Renal pelvis (tissue), 4 donors: ENCODE results near the gene MIF4GD. TPM values are rescaled to one million over a fixed set of nuclear protein-coding genes. Genes with fewer than 3 reads are reported as not detected.
"Not testable (repeated sequence)": the region's sequence is repeated elsewhere in the genome, so short reads cannot be mapped to it uniquely, and the experiment has no call there.

Source experiments
- DNase-seq: peaks from one replicate; pipeline ENCODE4 v3.0.0-alpha.2; 2013
- polyA plus RNA-seq, 3 donors: library from polyadenylated mRNA; unstranded; fragments of 120-200 nt; gene quantifications; one replicate each; pipeline ENCODE4 v1.2.1, GENCODE V29; 2013; ENCODE audit not compliant: insufficient read length in 3 of 3

MIF4GD gene
- polyA plus RNA-seq, 3 donors = 21.8 to 22.8 (median 22.3) TPM

DNA sequence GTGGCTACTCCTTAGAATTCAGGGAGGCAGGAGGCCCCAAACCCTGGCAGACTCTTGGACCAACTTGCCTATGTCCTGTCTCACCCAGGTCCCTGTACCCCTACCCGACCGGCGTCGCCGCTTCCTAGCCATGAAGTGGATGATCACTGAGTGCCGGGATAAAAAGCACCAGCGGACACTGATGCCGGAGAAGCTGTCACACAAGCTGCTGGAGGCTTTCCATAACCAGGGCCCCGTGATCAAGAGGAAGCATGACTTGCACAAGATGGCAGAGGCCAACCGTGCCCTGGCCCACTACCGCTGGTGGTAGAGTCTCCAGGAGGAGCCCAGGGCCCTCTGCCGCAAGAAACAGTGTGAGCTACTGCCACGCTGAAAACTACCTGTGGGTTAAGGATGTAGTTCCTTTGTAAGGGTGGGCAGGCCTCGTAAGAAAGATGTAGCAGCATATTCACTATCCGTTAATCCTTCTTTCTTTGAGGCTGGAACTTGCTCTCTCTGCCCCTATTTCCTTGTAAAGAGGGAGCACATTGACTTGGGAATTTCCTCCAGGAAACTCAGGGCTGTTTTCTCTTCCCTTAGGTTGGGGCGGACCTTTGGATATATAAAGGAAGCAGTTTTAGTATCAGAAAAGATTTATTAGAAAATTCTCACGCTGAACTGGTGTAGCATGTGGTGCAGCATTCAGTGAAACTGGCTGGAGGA, 5.3 kb downstream of the MIF4GD start:
- no peak for DNase-seq

DNA sequence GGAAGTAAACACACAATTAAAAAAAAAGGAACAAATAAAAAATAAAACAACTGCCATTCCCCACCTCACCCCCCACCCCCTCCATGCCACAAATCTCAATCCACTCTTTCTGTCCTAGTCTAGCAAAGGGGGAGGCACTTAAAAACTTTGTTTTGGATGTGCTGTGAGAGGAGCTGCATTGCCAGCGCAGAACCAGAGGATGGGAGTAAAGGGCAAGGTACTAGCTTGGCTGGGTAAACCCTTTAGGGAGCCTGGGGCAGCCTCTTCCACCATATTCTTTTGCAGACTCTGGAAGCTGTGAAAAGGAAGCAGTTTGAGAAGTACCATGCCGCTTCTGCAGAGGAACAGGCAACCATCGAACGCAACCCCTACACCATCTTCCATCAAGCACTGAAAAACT, 8.0 kb downstream of the MIF4GD start:
- DNase-seq = no peak

DNA sequence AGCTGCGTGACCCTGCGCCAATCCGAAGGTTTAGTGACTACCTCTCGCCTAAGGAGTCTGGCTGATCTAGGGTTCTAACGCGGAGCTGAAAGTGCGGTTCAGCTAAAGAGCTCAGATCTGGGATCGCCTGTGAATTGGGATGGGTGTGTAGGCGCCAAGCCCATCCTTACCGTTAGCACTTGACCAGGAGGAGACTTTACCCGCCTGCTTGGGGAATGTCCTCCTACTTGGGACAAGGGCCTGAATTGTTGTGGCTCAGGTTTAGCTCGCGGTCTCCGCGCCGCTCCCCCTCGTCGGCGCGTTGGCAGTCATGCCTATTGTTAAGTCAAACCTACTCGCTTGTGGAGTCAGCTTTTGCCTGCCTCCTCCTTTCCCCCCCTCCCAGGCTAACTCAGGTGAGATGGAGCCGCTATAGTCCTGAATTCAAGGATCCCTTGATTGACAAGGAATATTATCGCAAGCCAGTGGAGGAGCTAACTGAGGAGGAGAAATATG, 8.9 kb downstream of the MIF4GD start:
- no peak for DNase-seq

DNA sequence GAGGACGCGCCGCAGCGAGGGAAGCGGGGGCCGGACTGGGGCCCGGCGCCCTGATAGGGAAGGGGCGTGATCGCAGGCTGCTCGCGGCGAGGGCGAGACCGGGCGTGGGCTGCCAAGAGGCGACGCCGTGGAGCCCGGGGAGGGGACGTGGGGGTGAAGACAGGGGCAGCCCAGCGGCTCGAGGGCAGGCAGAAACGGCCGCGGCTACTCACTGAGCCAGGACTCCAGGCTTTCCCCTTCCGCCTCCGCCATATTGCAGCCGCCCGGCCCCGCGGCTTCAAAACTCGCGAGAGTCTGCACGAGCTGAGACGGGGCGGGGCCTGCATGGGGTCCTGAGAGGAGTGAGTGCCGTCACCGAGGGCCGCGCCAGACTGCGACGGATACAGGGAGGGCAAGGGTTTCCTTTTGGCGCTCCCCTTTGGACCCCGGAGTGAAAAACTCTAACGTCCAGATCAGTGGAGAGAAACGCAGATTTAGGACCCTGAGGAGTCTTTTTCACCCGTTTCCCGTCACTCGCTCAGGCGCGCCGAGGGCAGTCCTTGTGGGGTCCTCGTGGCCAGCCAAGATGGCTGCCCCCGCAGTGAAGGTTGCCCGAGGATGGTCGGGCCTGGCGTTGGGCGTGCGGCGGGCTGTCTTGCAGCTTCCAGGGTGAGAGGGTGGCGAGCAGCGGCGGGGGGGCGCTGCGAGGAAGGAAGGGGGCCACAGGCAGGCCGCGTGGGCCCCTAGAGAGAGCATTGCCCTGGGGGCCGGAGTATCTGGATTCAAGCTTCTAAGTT, 9.5 kb downstream of the MIF4GD start, which contains the start of the genes GGA3 and MRPS7:
Gene GGA3 (minus strand): TSS at position 271 of the 776 bp plus-strand sequence. CDS start 19 bp downstream, at position 252.
Gene MRPS7 (plus strand): TSS at position 544 of the 776 bp plus-strand sequence. CDS start 22 bp downstream, at position 566.
- DNase-seq = peak; percentile 96

DNA sequence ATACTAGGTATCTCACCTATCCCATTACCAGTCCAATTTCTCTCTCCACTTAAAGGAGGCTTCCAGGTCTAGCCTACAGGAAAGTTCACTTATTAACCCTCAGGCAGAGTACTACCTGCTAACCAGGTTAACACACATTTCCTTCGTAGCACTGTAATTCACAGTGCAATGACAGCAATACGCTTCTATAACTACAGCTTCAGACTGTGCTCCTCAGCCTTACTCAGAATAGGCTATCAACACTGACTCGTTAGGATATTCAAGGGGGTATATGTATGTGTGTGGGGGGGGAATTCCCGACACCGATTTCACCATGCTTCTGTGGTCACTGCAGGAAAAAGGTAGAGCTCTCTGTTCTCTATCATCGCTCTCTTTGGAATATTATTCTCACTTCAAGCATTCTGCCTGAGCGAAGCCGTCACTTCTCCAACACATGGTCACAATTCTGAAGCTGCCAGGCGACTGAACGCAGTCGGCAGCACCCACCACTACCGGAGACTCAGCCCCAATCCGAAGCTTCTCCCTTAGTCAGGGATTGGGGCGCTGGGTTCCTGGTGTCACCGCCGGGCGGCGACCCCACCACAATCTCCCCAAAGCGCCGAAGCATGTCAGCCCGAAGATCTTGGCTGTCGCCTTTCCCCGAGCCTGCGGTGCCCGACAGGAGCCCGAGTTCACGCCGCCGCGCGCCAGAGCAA, 10.2 kb downstream of the MIF4GD start:
- DNase-seq = no peak

DNA sequence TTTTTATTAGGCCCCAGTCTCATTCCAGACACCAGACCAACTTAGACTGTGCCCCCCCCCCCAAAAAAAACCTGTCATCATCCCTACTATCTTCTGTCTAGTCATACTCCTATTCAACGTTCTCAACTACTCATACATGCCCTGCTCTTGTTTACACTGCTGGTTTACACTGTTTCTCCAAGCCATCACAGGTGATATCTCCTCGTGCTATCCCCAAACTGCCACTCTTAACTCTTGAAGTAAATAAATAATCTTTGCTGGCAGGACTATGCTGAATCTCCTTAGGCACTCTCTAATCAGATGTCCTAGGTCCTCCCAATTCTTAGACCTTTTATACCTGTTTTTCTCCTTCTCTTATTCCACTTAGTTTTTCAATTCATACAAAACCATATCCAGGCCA, 13.8 kb downstream of the MIF4GD start:
- DNase-seq = not testable (repeated sequence)

DNA sequence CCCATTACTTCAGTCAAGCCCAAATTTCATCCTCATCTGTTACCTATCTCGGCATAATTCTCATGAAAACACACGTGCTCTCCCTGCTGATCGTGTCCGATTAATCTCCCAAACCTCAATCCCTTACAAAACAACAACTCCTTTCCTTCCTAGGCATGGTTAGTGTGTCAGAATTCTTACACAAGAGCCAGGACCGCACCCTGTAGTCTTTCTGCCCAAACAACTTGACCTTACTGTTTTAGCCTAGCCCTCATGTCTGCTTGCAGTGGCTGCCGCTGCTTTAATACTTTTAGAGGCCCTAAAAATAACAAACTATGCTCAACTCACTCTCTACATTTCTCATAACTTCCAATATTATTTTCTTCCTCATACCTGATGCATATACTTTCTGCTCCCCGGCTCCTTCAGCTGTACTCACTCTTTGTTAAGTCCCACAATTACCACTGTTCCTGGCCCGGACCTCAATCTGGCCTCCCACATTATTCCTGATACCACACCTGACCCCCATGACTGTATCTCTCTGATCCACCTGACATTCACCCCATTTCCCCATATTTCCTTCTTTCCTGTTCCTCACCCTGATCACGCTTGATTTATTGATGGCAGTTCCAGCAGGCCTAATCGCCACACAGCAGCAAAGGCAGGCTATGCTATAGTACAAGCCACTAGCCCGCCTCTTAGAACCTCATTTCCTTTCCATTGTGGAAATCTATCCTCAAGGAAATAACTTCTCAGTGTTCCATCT, 14.9 kb downstream of the MIF4GD start:
- not testable (repeated sequence) for DNase-seq

DNA sequence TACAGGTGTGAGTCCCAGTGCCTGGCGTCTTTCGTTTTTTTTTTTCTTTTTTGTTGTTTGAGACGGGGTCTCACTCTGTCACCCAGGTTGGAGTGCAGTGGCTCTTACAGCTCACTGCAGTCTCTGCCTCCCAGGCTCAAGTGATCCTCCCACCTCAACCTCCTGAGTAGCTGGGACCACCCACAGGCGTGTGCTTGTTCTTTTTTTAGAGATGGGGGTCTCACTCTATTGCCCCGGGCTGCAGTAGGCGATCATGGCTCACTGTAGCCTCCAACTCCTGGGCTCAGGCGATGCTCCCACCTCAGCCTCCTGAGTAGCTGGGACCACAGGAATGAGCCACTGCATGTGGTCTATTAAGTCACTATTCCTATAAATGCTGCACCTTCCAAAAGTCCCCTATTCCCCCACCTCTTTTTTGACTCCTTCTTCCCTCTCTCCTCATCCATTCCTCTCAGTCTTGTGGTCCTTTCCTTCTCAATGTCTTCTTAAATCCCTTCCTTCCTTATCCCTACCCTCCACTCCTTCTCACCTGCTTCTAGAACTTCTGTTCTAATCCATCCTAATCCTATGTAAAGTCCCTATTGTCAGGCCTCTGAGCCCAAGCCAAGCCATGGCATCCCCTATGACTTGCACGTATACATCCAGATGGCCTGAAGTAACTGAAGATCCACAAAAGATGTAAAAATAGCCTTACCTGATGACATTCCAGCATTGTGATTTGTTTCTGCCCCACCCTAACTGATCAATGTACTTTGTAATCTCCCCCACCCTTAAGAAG, 18.8 kb downstream of the MIF4GD start:
- no peak for DNase-seq

DNA sequence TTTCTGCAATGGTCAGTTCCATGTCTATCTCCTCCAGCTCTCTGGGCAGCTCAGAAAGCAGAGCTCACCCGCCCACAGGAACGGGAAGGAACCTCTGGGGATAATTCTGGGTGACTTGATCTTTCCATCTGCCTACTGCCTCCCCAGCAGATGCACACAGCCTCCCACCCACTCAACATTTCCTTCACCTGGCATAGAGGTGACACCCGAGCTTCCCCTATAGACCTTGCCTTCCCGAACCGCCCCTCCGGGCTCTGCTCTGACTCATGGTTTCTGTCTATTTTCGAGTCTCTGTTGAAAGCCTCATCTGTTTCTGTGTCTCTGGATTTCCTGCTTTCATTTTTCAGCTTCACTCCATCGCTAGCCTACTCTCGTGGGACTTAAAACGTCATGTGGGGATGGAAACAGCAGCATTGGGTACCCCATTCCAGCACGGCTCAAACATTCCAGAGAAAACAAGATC, 21.0 kb downstream of the MIF4GD start:
- no peak for DNase-seq

DNA sequence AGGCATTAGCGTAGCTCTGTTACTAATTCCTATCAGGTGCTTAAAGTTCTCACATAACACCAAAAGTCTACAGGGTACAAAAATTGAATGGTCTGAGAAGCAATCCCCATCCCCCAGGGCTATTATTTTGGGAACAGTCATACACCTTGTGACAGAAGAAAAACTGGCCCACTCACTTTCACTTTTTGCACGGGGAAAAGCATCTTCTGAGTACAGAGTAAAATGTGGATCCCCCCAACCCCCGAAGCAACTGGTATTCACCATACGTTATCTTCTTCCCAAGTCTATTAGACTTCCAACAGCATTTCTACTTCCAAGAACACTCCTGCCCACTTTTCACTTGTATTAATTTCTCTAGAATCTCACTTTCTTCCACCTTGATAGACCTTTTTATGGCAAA, 21.5 kb downstream of the MIF4GD start:
- DNase-seq = no peak

DNA sequence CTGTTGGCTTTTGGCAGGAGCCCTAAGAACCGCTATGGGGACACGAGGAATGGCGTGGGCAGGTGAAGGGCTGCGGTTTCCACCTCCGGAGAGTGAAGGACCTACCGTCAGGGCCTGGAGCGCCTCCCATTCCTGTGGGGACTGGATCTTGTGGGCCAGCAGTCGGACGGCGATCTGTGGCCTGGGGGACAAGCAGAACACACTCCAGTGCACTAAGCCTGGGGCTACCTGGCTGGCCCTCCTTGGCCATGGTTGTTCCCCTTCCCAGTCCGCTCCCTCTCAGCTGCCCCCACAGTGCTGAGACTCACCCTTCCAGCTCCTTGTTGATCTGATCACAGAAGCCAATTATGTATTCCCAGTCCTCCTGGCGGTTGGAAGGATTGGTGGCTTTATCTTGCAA, 24.6 kb downstream of the MIF4GD start:
- no peak for DNase-seq

DNA sequence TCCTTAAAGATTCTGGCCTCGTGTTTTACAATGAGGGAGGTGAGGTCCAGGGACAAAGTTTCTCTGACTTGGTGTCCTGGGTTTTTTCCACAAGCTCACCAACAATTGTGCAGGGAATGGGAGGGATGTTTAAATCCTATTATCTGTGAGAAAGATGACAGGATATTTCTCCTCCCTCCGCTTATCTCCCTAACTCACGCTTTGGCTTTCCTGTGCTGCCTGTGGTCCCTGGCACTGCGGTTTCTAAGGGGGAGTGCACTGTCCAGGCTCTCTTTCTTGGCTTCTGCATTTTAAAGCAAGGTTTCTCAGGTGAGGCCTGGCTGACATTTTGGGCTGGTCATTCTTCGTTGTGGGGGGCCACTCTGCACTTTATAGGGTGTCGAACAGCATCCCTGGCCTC, 26.0 kb downstream of the MIF4GD start:
- no peak for DNase-seq

DNA sequence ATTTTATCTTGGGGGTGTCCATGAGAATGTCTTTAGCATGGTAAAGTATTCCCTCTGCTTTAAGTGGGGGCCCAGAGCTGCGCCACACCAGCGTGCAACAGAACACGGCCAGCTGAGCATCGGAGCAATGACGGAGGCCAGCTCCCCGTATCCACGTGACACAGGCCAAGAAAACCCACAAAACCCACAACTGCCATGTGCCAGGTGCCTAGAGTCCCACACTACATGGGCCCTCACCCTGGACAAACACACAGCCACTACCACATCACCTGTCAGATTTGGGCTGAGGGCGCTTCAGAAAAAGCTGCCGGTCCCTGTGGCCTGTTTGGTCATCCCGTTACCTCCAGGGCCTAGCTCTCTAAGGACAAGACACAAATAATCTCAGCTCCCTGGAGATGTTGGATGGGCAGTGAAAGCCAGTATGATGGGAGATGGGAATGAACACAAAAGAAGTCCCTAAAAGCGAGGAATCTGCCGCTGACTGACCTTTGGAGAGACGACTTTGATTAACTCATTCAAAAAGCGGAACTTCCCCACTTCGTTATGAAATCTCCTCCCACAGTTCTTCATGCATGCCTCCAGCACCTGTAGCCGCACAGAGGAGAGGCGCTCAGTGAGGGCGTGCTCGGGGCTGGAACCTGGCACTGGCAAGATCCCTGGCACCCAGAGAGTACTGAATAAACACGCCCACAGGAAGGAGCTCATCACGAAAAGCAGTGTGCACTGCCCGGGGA, 26.7 kb downstream of the MIF4GD start:
- DNase-seq = no peak

DNA sequence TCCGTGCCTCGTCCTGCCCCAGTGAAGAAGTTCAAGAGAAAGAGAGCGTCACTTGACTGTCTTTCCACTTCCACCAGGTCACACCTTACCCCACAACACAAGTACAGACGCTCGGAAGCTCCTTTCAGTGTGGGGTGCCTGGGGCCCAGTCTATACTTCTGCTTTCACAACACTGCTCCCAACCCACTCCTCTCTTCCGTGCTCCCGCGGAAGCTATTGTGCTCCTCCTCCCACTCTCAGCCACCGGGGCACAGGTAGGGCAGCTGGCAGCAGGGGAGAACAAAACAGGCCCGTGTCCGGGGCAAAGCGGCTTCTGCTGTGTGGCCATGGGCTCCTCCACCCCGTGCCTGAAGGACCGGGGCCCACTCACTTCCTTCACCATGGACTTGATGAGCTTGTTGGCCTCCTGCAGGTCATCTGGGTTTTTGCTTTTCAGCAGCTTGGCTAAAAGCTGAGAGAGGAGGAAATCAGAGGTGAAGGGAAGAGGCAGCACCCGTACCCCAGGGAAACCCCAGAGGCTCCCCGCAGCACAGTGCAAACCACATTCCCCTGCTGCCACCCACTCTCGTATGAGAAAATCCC, 28.5 kb downstream of the MIF4GD start:
- DNase-seq = no peak

DNA sequence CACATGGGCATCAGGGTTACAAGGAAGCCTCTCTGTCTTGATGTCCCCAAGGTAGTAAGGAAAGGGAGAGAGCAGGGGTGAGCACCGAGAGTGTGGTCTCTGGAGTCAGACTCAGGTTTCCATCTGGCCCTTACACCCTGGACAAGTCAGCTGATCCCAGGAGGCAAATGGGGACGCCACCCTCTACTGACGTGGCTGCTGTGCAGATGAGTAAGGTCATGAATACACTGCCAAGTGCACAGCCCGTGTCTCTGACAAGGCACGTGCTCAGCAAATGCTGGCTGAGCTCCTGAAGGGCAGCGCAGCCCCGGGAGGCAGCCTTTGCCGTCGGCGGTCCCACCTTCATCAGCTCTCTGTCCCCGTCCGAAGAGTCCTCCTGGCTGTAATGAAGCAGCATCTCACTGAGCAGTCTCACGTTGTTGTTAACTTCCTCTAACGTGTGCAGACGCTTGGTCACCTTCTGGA, 29.0 kb downstream of the MIF4GD start:
- no peak for DNase-seq

DNA sequence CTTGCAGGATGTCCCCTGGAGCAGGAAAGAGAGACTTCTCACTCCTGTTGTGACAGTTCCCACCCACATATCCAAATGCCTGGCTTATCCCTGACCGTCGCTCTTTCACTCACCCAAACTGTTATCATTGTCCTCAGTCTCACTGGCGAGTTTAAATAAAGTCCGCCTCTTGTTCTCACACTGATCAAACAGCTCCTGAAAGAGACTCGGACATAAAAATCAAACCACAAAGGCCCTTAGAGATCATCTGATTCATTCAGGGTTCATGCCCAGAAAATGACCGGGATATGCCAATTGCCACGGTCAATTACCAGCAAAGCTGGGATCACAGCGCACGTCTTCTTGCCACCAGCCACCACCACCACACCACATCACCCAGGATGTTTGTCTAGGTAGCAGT, 29.5 kb downstream of the MIF4GD start:
- no peak for DNase-seq

DNA sequence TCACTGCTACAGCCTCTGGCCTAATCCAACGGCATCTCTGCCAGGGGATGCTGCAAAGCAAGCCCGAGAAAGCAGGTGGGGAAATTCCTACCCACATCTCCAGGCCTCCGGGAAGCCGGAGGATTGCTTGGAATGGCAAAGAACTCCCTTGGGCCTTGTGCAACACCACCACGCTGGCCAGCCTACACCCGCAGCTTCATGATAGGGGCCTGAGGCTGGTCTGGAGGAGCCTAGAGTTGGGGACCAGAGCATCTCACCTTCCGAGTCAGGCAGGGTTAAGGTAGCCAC, 29.9 kb downstream of the MIF4GD start:
- no peak for DNase-seq

DNA sequence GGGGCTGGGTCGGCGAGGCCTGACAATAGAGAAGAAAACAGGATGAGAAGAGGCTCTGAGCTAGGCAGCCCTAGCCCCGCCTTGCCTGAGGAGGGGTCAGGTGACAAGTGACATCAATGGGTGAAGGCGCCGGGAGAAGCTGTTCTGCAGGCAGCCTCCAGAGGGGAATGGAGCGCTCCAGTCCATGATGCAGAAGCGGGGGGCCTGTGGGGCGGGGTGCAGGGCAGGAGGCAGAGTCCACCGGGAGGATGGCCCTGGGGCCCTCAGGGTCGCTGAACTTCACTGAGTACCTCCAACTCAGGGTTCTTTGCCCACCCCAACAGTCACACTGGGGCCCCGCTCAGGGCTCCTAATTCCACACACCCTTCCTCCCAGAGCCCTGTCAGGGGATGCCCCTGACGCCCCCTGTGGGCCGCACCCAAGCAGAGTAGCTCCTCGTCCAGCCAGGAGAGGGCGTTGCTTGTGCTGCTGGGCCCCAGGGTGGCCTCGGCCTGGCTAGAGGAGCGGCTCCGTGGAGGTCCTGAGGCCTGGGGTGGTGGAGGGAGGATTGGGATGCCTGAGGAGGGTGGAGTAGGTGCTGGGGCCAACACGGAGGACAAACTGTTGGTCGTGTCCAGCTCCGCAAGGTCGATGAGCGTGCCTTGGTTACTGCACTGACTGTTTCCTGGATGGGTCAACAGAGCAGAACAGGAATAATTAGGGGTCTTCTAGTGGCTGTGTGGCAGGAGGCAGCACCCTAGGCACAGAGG, 30.5 kb downstream of the MIF4GD start:
- no peak for DNase-seq

DNA sequence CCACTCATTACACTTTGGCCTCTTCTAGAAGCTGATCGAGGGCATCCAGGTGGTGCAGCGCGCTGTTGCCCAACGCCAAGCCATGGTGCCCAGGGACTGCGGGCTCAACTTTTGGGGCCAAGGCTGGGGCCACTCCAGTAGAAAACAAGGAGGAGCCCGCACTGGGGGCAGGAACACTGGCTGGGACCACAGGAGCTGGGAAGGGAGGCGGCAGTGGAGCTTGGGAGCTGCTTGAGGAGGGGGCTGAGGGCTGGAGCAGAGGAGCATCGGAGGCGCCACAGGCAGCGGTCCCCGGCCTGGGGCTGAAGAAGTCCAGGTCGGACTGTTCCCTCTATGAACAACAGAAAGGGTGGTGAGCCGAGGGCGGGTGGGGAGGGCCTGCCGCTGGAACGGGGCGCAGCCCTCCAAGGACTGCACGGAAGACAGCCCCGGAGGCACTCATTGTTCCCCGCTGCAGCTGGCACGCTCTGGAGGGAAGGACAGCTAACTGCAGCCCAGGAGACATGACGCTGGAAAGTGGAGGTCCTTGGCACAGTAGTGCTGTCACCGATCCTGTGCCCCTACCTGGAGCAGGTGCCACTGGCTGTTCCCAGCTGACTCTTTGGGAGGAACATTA, 31.1 kb downstream of the MIF4GD start:
- no peak for DNase-seq
